AG09309 (cell line): Measurements from ENCODE around the gene CEP95.
"Not testable (repeated sequence)": the region's sequence is repeated elsewhere in the genome, so short reads cannot be mapped to it uniquely, and the experiment has no call there.

Experiments
- DNase-seq: peaks from one replicate; pipeline ENCODE4 v3.0.0-alpha.2; 2010; ENCODE audit warnings: low read depth
- H3K4me3 ChIP-seq: 2 replicates; pipeline ENCODE4 v1.5.1; 2011; ENCODE audit warnings: mild to moderate bottlenecking, low read depth, low read length, moderate library complexity; ENCODE audit not compliant: control insufficient read depth
- CTCF ChIP-seq: IDR thresholded peaks from 2 replicates; pipeline ENCODE4 v1.5.1; 2011; ENCODE audit warnings: mild to moderate bottlenecking, low read depth, low read length, inconsistent platforms; ENCODE audit not compliant: insufficient read depth, control insufficient read depth; ENCODE audit errors: missing control alignments

The CEP95 gene

DNA sequence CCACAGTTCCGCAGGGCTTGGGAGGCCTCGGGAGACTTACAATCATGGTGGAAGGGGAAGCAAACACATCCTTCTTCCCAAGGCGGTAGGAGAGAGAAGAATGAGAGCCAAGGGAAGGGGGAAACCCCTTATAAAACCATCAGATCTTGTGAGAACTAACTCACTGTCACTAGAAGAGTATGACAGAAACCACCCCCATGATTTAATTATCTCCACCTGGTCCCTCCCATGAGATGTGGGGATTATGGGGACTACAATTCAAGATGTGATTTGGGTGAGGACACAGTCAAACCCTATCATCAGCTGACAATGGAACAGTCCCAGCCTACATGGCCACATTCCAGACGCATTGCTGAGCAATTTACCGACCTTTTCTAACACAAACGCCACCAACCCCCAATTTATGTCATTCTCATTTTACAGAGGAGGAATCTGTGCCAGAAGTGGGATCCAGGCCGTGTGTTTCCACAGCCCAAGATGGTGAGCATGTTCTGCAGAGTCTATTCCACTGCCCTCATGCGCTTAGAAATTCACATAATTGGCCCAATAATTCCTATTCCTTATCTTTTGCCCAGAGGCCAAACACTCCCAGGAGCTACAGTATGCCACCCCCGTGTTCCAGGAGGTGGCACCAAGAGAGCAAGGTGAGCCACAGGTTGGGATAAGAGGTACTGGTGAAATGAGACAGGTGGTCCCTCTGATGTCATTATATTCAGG is 40.6 kb upstream of the CEP95 start:
- no peak for DNase-seq
- TF ChIP-seq CTCF: no peak
- H3K4me3 ChIP-seq: no peak overlapping the region

DNA sequence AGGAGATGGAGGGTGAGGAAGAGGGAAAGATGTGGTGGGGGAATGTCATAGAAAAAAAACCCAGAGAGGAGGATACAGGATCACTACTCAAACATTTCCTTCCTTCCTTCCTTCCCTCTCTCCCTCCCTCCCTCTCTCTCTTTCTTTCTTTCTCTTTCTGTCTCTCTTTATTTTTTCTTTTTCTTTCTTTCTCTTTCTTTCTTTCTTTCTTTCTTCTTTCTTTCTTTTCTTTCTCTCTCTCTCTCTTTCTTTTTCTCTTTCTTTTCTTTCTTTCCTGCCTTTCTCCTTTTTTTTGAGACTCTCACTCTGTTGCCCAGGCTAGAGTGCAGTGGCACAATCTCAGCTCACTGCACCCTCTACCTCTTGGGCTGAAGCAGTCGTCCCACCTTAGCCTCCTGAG is 39.9 kb upstream of the CEP95 start:
- not testable (repeated sequence) for H3K4me3 ChIP-seq, DNase-seq

DNA sequence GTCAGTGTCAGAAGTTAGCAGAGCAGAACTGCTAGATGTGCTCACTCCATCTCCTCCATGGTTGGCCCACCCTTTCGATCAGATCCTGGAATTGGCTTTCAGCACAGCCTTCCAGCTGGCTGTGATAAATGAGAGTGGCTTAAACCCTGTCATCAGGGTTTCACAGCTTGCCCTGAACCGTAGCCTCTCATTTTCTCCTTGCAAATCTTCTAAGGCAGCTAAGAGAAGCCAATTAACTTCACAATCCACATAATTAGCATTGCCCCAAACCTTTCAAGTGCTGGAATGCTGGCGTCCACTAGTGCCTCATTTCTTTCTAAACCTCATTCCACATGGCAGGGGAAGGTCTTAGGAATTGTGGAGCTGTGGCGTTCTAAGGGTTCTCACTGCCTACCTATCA is 36.2 kb upstream of the CEP95 start:
- no peak overlapping the region for H3K4me3 ChIP-seq
- TF ChIP-seq CTCF: no peak
- no peak for DNase-seq

GRCh38 chr17:64471440-64471839 is 35.3 kb upstream of the CEP95 start:
- H3K4me3 ChIP-seq: no peak overlapping the region
- no peak for DNase-seq
- TF ChIP-seq CTCF: no peak

DNA sequence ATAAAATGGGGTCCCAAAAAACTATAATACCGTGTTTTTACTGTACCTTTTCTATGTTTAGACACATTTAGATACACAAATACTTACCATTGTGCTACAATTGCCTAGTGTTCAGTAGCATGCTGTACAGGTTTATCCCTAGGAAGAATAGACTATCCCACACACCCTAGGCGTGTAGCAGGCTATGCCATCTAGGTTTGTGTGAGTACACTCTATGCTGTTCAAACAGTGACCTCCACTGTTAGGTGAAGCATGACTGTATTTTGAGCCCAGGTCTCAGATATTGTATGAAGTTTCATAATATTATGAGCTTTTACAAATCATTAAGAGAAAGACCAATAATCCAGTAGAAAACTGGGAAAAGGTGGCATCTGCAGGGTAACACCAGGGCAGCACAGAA is 34.2 kb upstream of the CEP95 start:
- no peak overlapping the region for H3K4me3 ChIP-seq
- DNase-seq: no peak
- TF ChIP-seq CTCF: no peak

GRCh38 chr17:64477849-64478248 is 28.9 kb upstream of the CEP95 start:
- H3K4me3 ChIP-seq: no peak overlapping the region
- DNase-seq: no peak
- no peak for TF ChIP-seq CTCF

DNA sequence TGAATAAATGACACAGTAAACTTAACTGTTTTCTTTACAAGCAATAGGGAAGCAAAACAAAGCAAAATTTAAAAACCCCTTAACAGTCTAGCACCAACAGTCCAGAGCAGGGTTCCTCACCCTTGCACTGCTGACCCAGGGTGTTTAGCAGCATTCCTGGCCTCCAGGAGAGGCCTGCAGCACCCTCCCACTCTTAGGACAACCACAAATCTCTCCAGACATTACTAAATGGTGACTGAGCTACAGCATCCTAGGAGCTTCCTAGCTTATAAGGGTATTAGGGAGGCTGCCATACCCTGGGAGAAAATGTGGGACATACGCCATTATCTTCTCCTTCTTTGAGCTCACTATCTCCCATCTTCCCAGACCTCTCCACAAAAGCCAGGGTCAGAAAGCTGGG is 25.8 kb upstream of the CEP95 start:
- TF ChIP-seq CTCF: no peak
- DNase-seq: no peak
- H3K4me3 ChIP-seq: no peak overlapping the region
